GM19328 (cell line): Measurements from ENCODE around the gene GFOD2.

Source experiments
- ATAC-seq: cut with Tn5 transposase; IDR thresholded peaks from one replicate; pipeline ENCODE4 v1.9.1; 2021; ENCODE audit warnings: mild to moderate bottlenecking, moderate library complexity; ENCODE audit not compliant: unreplicated experiment

Gene GFOD2

DNA sequence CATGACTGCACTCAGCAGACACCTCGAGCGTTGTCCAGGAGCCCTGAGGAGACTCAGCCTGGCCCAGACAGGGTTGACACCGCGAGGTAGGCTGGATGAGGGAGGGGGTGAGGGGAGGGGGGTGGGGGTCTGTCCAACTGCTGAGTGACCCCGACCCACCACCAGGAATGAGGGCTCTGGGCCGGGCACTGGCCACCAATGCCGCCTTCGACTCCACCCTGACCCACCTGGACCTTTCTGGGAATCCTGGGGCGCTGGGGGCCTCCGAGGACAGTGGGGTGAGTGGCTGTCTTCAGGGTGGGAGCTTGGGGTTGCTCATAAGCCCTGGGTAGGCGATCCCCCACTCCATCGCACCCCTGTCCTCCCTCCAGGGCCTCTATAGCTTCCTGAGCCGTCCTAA, 71.4 kb downstream of the GFOD2 start:
- no peak for ATAC-seq

DNA sequence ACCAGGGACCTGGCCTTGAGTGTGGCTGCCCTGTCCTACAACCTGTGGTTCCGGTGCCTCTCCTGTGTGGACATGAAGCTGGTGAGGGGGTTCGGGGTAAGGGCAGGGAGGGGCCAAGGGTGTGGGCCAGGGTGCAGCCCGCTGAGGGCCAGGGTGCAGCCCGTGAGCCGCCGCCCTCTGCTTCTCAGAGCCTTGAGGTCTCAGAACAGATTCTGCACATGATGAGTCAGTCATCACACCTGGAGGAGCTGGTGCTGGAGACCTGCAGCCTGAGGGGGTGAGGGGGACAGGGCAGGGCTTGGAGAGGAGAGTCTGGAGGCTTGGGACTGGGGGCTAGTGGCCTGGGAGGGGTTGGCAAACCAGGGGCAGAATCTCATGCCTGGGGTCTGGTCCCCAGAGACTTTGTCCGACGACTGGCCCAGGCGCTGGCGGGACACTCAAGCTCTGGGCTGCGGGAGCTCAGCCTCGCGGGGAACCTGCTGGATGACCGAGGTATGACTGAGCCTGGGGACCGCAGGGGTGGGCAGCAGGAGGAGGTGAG, 71.9 kb downstream of the GFOD2 start:
- no peak for ATAC-seq

DNA sequence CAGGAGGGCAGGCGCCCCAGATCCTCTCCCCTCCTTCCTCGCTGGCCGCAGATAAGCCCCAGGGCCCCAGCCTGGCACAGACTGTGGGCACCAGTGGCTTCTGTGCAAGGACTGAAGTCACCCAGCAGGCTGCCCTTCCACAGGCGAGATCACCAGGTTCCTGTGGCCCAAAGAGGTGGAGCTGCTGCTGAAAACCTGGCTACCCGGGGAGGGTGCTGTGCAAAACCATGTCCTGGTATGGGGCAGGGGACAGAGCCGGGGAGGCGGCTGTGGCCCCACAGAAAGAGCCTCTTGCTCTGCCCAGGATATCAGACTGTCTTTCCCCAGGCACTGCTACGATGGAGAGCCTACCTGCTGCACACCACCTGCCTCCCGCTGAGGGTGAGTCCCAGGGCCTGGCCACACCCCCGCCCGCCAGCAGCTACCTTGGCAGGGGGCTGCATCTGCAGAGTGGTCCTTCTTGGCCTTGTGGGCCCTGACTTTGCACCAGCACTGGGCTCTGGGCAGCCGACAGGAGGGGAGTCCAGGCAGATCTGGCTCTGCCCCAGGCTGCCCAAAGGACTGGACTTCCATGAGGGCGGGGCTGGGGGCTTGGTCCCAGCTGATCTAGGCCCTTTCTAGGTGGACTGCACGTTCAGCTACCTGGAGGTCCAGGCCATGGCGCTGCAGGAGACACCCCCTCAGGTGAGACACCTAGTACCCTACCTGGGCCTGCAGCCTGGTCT, 73.6 kb downstream of the GFOD2 start:
- no peak for ATAC-seq

DNA sequence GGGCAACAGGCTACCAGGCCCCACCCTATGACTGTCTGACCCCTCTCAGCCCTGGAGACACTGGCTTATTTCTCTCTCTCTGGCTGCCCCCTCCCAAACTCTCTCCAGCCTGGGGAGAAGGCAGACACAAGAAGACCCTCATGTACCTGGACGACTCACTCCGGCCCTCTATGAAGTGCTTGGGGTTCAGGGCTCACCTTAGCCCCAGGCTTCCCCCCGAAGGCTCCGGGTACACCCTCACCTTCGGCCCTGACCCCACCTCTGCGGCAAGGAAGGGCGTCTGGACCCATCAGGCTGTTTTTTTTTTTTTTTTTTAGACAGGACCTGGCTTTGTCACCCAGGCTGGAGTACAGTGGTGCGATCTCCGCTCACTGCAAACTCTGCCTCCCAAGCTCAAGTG, 75.1 kb downstream of the GFOD2 start:
- ATAC-seq, result no peak

DNA sequence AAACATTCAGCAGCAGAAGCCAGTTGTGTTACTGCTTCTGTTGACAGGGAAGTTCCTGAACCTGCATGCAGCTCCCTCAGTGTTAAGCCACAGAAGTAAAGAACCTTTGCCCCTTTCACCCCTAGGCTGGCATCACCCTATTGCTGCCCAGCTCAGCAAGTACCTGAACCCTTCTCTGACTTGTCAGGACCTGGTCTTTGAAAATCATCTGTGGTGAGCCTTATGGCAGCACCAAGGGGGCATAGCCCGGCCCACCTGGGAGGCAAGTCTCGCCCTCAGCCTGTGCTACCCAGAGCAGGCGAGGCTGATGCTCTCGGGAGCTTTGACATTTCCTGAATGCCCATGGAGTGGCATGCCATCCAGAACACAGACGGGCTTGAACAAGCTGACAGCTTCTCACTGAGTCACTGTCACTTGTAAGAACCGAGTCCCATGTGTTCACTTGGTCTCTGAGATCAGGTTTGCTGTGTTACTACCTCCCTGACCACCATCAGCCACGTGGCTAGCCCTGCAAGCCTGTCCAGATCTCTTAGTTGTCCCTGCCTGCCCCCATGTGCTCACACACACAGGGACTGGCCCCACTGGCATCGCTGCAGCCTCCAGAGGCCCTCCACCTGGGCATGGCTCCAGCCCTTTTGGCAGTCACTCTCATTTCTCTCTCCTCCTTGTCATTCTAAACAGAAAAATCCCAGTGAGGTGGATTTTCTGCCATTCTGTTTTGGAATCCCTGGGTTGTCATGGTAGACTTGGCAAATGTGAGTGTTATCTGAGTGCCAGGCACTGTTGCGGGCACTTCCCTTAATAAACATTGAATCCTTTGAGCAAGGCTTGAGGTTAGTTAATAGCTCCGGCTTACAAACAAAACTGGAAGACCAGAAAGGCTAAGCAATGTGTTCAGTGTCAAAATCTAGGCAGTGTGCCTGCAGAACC, 77.1 kb downstream of the GFOD2 start:
- no peak for ATAC-seq

DNA sequence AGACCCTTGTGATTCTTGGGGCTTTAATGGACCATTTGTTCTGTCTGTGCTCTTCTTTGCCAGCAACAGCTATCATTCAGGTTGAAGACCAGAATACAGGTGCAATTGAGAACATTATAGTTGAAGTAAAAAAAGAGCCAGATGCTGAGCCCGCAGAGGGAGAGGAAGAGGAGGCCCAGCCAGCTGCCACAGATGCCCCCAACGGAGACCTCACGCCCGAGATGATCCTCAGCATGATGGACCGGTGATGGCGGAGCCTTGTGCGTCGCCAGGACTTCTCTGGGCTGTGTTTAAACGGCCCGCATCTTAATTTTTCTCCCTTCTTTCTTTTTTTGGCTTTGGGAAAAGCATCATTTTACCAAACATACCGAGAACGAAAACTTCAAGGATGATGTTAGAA, 81.5 kb downstream of the GFOD2 start:
- ATAC-seq, result no peak

DNA sequence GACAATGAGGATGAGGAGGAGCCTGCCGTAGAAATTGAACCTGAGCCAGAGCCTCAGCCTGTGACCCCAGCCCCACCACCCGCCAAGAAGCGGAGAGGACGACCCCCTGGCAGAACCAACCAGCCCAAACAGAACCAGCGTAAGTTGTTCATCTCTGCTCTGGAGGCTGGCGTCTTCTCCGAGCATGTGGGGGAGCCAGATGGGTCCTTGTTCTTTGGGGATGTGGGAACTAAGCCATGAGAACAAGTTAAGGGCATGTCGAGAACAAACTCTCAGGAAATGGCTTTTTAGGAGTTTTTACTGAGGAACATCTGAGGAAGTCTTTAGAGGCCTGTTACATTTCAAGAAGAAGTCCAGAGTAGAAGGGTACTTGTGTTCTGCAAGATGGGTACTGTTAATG, 82.4 kb downstream of the GFOD2 start:
- no peak for ATAC-seq

DNA sequence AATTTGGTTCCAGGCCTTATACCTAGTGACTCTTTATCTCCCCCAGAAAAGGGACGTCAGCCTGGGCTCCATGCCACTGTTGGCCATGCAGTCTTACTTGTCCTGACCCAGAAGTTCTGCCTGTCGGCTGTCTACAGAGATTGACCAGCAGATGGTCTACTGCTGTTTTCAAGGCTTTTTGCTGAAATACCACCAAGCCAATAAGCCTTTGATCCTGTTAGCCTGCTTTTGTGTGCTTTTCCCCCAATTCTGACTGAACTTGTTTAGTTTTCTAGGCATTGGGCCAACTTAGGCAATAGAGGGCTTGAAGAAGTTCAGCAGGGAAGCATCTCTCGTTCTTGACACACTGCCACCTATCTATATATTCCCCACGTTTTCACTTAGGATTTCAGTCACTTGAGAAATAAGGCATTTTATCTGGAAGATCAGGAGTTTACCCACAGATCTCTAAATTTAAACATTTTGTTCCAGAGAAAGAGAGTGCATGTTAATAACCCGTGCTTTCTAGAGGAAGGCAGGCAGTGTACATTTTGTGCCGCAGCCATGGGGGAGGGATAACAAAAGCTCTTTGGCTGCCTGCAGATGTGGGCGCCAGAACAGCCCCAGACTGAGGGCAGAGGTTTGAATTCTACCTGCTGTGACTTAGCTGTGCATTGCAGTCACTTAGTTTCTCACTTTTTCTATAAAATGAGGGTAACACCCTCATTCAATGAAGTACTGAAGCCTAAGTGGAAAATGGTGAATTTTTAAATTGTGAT, 86.5 kb downstream of the GFOD2 start:
- ATAC-seq, result no peak

DNA sequence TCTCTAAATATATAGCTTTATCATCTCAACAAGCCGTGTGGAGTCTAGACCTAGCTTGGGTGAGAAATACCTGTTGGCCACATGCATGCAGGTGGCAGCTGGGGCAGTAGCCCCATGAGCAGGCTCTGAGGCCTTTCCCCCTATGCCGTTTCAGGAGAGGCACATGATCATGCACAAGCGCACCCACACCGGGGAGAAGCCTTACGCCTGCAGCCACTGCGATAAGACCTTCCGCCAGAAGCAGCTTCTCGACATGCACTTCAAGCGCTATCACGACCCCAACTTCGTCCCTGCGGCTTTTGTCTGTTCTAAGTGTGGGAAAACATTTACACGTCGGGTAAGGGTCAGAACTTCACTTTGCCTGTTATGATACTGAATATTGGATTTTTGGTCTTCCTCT, 90.9 kb downstream of the GFOD2 start:
- ATAC-seq, result no peak
